CD4-positive, alpha-beta T cell (primary cell): ENCODE results near the gene METTL14. TPM values are rescaled to one million over a fixed set of nuclear protein-coding genes. Genes with fewer than 3 reads are reported as not detected.

Source experiments
- ATAC-seq: fragments of 200-7000 bp; cut with Tn5 transposase; one replicate; pipeline ENCODE4 v1.10.0; 2022; ENCODE audit warnings: mild to moderate bottlenecking; ENCODE audit not compliant: poor library complexity
- CTCF ChIA-PET: fragments of 350-600 bp; sonication (Branson Sonifier 250); formaldehyde crosslinking; loops from one replicate; lab custom pipeline; 2021; ENCODE audit warnings: antibody characterized with exemption, inconsistent platforms; lab: Charles Lee
- POLR2A ChIA-PET: fragments of 350-600 bp; sonication (Branson Sonifier 250); formaldehyde crosslinking; loops from one replicate; lab custom pipeline; 2021; ENCODE audit warnings: antibody characterized with exemption, inconsistent platforms; lab: Charles Lee
- DNase-seq, 14 experiments: peaks; one replicate each; pipeline ENCODE4 v3.0.0-alpha.2; 2013 to 2020; ENCODE audit warnings: mixed read lengths in 2 of 14
- H3K27ac ChIP-seq, 2 donors: one replicate each; pipeline versions ENCODE4 v1.5.1 to v1.7.0; 2013; ENCODE audit warnings: low read length in 2 of 2, low read depth in 1 of 2, mild to moderate bottlenecking in 1 of 2
- H3K27me3 ChIP-seq, 2 experiments: 1 replicate in 1 of 2; 2 replicates in 1 of 2; pipeline versions ENCODE4 v1.6.1 to v1.7.0; 2013; ENCODE audit warnings: low read length in 2 of 2, control low read depth in 1 of 2, mild to moderate bottlenecking in 1 of 2, moderate library complexity in 1 of 2; ENCODE audit not compliant: insufficient read depth in 2 of 2, control insufficient read depth in 1 of 2
- H3K36me3 ChIP-seq: one replicate; pipeline ENCODE4 v1.6.1; 2013; ENCODE audit warnings: low read length, control low read depth; ENCODE audit not compliant: insufficient read depth
- H3K4me1 ChIP-seq: one replicate; pipeline ENCODE4 v1.6.1; 2013; ENCODE audit warnings: low read length, control low read depth; ENCODE audit not compliant: insufficient read depth
- H3K4me3 ChIP-seq: one replicate; pipeline ENCODE4 v1.5.1; 2013; ENCODE audit warnings: mild to moderate bottlenecking, low read length, moderate library complexity
- H3K9me3 ChIP-seq, 2 experiments: 1 replicate in 1 of 2; 2 replicates in 1 of 2; pipeline versions ENCODE4 v1.6.1 to v1.7.0; 2013; ENCODE audit warnings: low read length in 2 of 2, mild to moderate bottlenecking in 2 of 2, control low read depth in 1 of 2, moderate library complexity in 1 of 2; ENCODE audit not compliant: control insufficient read depth in 1 of 2, insufficient read depth in 1 of 2
- H3K27ac Mint-ChIP-seq: one replicate; pipeline ENCODE4 v1.8.0; 2020; ENCODE audit warnings: mixed read lengths
- H3K27me3 Mint-ChIP-seq: one replicate; pipeline ENCODE4 v1.8.0; 2021; ENCODE audit warnings: mixed read lengths
- H3K36me3 Mint-ChIP-seq: one replicate; pipeline ENCODE4 v1.8.0; 2021; ENCODE audit warnings: low read depth, mixed read lengths
- H3K4me1 Mint-ChIP-seq: one replicate; pipeline ENCODE4 v1.8.0; 2021; ENCODE audit warnings: low read depth, mixed read lengths
- H3K4me3 Mint-ChIP-seq: one replicate; pipeline ENCODE4 v1.8.0; 2020; ENCODE audit warnings: mild to moderate bottlenecking, mixed read lengths
- H3K9me3 Mint-ChIP-seq: one replicate; pipeline ENCODE4 v1.8.0; 2020; ENCODE audit warnings: mixed read lengths
- CTCF ChIP-seq: fragments of 200-600 bp; IDR thresholded peaks from one replicate; pipeline ENCODE4 v1.8.0; 2022; ENCODE audit warnings: antibody characterized with exemption, mild to moderate bottlenecking
- intact Hi-C, 2 experiments: fragments of 100-400 bp; cut with DNase I in 1 of 2; cut with micrococcal nuclease in 1 of 2; formaldehyde crosslinking; loops; one replicate each; pipeline versions ENCODE4 v1.15.1 to v1.9.0; 2023 to 2025; cut with DNase I, micrococcal nuclease
- total RNA-seq, 174 experiments: library from RNA in 2 of 174; stranded (reverse) in 2 of 174; gene quantifications; one replicate each; pipeline ENCODE4 v1.2.3 and lab custom pipeline; 2021 to 2026

The METTL14 gene
- total RNA-seq, 2 experiments from 2014 or later: 45.1 to 46.5 TPM

- H3K27me3 Mint-ChIP-seq: no peaks in the 10 kb centered on the region
- Histone ChIP-seq H3K27ac (no peak overlapping the region), H3K9me3 (no peaks in the 10 kb centered on the region), H3K4me3 (no peak overlapping the region), H3K27me3 (no peaks in the 10 kb centered on the region), H3K4me1 (no peaks in the 10 kb centered on the region), H3K36me3 (peaks cover 23% of the 10 kb centered on the region)
- ChIA-PET POLR2A (no interaction called here), CTCF (no interaction called here)
- H3K36me3 Mint-ChIP-seq: peaks cover 63% of the 10 kb centered on the region
- TF ChIP-seq CTCF: no peak
- no peak overlapping the region for H3K4me3 Mint-ChIP-seq
- DNase-seq: no peak
- intact Hi-C loops: no loop called here
- H3K27ac Mint-ChIP-seq: no peak overlapping the region
- H3K9me3 Mint-ChIP-seq: no peaks in the 10 kb centered on the region
- no peak for ATAC-seq
- H3K4me1 Mint-ChIP-seq: no peaks in the 10 kb centered on the region
Measured at GRCh38 chr4:118758293-118758692, 73.1 kb downstream of the METTL14 start.

- H3K27ac ChIP-seq: no peak overlapping the region
- ChIA-PET CTCF (interaction anchor here (1.1 kb wide), 1 partner anchor 12 kb away, joined by 6 read pairs; no protein-coding TSS in a partner anchor), POLR2A (no interaction called here)
- no peaks in the 10 kb centered on the region for H3K27me3 ChIP-seq
- no peak overlapping the region for H3K4me3 ChIP-seq
- Mint-ChIP-seq H3K36me3 (peaks cover 65% of the 10 kb centered on the region), H3K4me3 (no peak overlapping the region), H3K4me1 (no peaks in the 10 kb centered on the region), H3K9me3 (no peaks in the 10 kb centered on the region), H3K27ac (no peak overlapping the region), H3K27me3 (no peaks in the 10 kb centered on the region)
- no peak for TF ChIP-seq CTCF
- no peaks in the 10 kb centered on the region for H3K9me3 ChIP-seq
- peaks cover 24% of the 10 kb centered on the region for H3K36me3 ChIP-seq
- DNase-seq: no peak
- ATAC-seq: no peak
- H3K4me1 ChIP-seq: no peaks in the 10 kb centered on the region
- intact Hi-C loops: no loop called here
Measured at GRCh38 chr4:118759481-118759880, 74.3 kb downstream of the METTL14 start.

GRCh38 chr4:118760092-118760491 lies 74.9 kb downstream of the METTL14 start:
- H3K27ac ChIP-seq: no peak overlapping the region
- Mint-ChIP-seq H3K27me3 (no peaks in the 10 kb centered on the region), H3K36me3 (peaks cover 68% of the 10 kb centered on the region), H3K27ac (no peak overlapping the region), H3K4me3 (no peak overlapping the region), H3K9me3 (no peaks in the 10 kb centered on the region), H3K4me1 (no peaks in the 10 kb centered on the region)
- ChIA-PET POLR2A (no interaction called here), CTCF (interaction anchor here (1.1 kb wide), 1 partner anchor 12 kb away, joined by 6 read pairs; no protein-coding TSS in a partner anchor)
- no peak overlapping the region for H3K4me3 ChIP-seq
- H3K27me3 ChIP-seq: no peaks in the 10 kb centered on the region
- ATAC-seq (no peak), DNase-seq (no peak)
- H3K36me3 ChIP-seq: peaks cover 26% of the 10 kb centered on the region
- H3K4me1 ChIP-seq: no peaks in the 10 kb centered on the region
- intact Hi-C loops: no loop called here
- H3K9me3 ChIP-seq: no peaks in the 10 kb centered on the region
- TF ChIP-seq CTCF: no peak
